Measurements from ENCODE around the gene KRTAP10-7. TPM values are rescaled to one million over a fixed set of nuclear protein-coding genes. Genes with fewer than 3 reads are reported as not detected.
"Not testable (repeated sequence)": the region's sequence is repeated elsewhere in the genome, so short reads cannot be mapped to it uniquely, and the experiment has no call there.

The KRTAP10-7 gene
- total RNA-seq, 2 donors from 2014 or later = not detected

GRCh38 chr21:44578371-44579055 lies 21.9 kb upstream of the KRTAP10-7 start:
- no peak overlapping the region for H3K27ac Mint-ChIP-seq
- H3K36me3 Mint-ChIP-seq (ENCODE audit: low read depth) = no peaks in the 10 kb centered on the region
- no peak for ATAC-seq (replicated peaks)
- no peaks in the 10 kb centered on the region for H3K4me1 Mint-ChIP-seq
- H3K4me3 Mint-ChIP-seq = no peak overlapping the region
- peaks cover 17% of the 10 kb centered on the region for H3K9me3 Mint-ChIP-seq
- no peaks in the 10 kb centered on the region for H3K27me3 Mint-ChIP-seq

GRCh38 chr21:44579056-44579832 lies 21.2 kb upstream of the KRTAP10-7 start:
- H3K9me3 Mint-ChIP-seq = peaks cover 17% of the 10 kb centered on the region
- no peaks in the 10 kb centered on the region for H3K4me1 Mint-ChIP-seq
- H3K36me3 Mint-ChIP-seq (ENCODE audit: low read depth) = no peaks in the 10 kb centered on the region
- no peak for ATAC-seq (replicated peaks)
- no peak overlapping the region for H3K4me3 Mint-ChIP-seq
- H3K27me3 Mint-ChIP-seq = no peaks in the 10 kb centered on the region
- no peak overlapping the region for H3K27ac Mint-ChIP-seq

GRCh38 chr21:44579833-44580144 lies 20.6 kb upstream of the KRTAP10-7 start:
- Mint-ChIP-seq H3K27me3 (no peaks in the 10 kb centered on the region), H3K4me1 (no peaks in the 10 kb centered on the region), H3K27ac (no peak overlapping the region), H3K9me3 (peaks cover 17% of the 10 kb centered on the region), H3K4me3 (no peak overlapping the region), H3K36me3 (ENCODE audit: low read depth) (no peaks in the 10 kb centered on the region)
- ATAC-seq (replicated peaks) = no peak

GRCh38 chr21:44580231-44580821 lies 20.1 kb upstream of the KRTAP10-7 start, which contains the start of gene KRTAP10-5:
Gene KRTAP10-5, minus strand, starts transcription at chr21:44580604. Its CDS starts 26 bp downstream, at chr21:44580578.
- not testable (repeated sequence) for H3K27ac Mint-ChIP-seq; H3K36me3 Mint-ChIP-seq (ENCODE audit: low read depth); ATAC-seq (replicated peaks); H3K27me3 Mint-ChIP-seq; H3K4me1 Mint-ChIP-seq; H3K4me3 Mint-ChIP-seq
- peaks cover 17% of the 10 kb centered on the region for H3K9me3 Mint-ChIP-seq

DNA sequence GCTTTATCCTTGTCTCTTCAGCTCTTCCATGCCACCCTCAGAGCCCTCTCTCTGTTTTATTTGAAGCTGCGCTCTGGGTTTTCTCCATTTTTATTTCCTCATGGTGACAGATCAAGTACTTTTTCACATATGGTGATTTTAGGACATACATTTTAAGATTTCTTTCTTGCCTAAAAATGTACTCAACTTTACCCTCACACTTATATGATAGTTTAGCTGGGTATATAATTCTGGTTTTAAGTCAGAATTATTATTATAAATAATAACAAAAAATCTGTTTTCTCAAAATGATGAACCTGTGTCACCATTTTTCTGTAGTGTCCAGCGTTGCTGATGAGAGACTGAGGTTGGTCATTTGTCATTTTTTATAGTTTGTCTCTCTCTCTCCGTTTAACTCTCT lies 19.2 kb upstream of the KRTAP10-7 start:
- no peak overlapping the region for H3K4me3 Mint-ChIP-seq
- peaks cover 17% of the 10 kb centered on the region for H3K9me3 Mint-ChIP-seq
- peaks cover 5% of the 10 kb centered on the region for H3K27me3 Mint-ChIP-seq
- ATAC-seq (replicated peaks) = no peak
- no peak overlapping the region for H3K27ac Mint-ChIP-seq
- H3K4me1 Mint-ChIP-seq = no peaks in the 10 kb centered on the region
- no peaks in the 10 kb centered on the region for H3K36me3 Mint-ChIP-seq (ENCODE audit: low read depth)

- no peak for ATAC-seq (replicated peaks)
- no peak overlapping the region for H3K27ac Mint-ChIP-seq
- no peaks in the 10 kb centered on the region for H3K4me1 Mint-ChIP-seq
- H3K36me3 Mint-ChIP-seq (ENCODE audit: low read depth) = no peaks in the 10 kb centered on the region
- H3K27me3 Mint-ChIP-seq = peaks cover 12% of the 10 kb centered on the region
- no peak overlapping the region for H3K4me3 Mint-ChIP-seq
- peaks cover 14% of the 10 kb centered on the region for H3K9me3 Mint-ChIP-seq
These were observed 18.3 kb upstream of the KRTAP10-7 start for GRCh38 chr21:44582055-44582454.

- peak; percentile 4 for ATAC-seq (replicated peaks)
- Mint-ChIP-seq H3K9me3 (peaks cover 10% of the 10 kb centered on the region), H3K4me1 (no peaks in the 10 kb centered on the region), H3K36me3 (ENCODE audit: low read depth) (no peaks in the 10 kb centered on the region), H3K27ac (no peak overlapping the region), H3K27me3 (peaks cover 16% of the 10 kb centered on the region), H3K4me3 (no peak overlapping the region)
These were observed 17.2 kb upstream of the KRTAP10-7 start for GRCh38 chr21:44583089-44583799.

DNA sequence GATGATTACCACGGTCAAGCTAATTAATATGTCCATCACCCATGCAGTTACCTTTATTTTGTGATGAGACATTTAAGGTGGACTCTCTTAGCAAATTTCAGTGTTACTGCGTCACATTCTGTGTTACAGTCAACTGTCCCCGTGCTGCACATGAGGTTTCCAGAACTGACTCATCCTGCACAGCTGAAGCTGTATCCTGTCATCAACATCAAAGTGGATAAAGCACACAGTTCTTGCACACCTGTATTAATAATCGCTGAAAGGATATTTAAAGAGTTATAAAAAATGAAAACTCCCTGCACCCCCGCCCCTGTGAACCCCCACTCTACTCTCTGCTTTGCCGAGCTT lies 16.6 kb upstream of the KRTAP10-7 start:
- Mint-ChIP-seq H3K9me3 (peaks cover 10% of the 10 kb centered on the region), H3K27me3 (peaks cover 16% of the 10 kb centered on the region), H3K36me3 (ENCODE audit: low read depth) (no peaks in the 10 kb centered on the region), H3K4me1 (no peaks in the 10 kb centered on the region), H3K4me3 (no peak overlapping the region), H3K27ac (no peak overlapping the region)
- ATAC-seq (replicated peaks) = peak; percentile 100

DNA sequence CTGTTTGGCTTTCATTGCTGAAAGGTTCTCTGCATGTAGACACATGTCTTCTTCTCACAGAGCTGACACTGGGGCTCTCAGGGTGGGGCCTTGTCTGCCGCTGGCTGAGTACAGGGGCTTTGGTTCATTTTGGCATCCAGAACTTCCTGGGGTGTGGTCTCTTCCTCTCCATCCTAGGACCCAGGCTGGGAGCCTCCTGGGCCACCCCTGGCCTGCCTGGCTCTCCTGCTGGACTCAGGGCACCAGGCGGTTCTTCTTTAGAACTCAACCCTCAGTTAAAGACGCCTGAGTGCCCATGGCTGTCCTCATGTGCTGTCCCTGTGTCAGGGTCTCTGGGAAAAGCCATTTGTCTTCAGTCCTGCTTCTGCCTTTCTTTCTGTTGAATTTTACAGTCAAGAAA lies 14.5 kb upstream of the KRTAP10-7 start:
- Mint-ChIP-seq H3K4me3 (no peak overlapping the region), H3K9me3 (peaks cover 9% of the 10 kb centered on the region), H3K27ac (no peak overlapping the region), H3K36me3 (ENCODE audit: low read depth) (no peaks in the 10 kb centered on the region), H3K4me1 (no peaks in the 10 kb centered on the region), H3K27me3 (peaks cover 19% of the 10 kb centered on the region)
- no peak for ATAC-seq (replicated peaks)

DNA sequence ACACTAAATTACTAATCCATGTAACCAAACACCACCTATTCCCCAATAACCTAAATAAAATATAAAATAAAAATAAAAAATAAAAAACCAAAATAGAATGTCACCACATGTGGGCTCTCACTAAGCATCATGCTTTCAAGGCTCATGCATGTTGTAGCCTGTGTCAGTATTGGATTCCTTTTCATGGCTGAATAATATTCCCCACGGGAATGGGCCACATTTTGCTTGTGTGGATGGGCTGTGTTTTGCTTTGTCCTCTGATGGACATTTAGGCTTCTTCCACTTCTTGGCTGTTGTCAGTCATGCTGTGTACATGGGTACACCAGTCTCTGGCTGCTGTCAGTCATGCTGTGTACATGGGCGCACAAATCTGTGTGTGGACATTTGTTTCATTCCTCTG lies 11.3 kb upstream of the KRTAP10-7 start:
- Mint-ChIP-seq H3K4me3 (no peak overlapping the region), H3K27ac (no peak overlapping the region), H3K27me3 (peaks cover 19% of the 10 kb centered on the region), H3K9me3 (no peaks in the 10 kb centered on the region), H3K36me3 (ENCODE audit: low read depth) (no peaks in the 10 kb centered on the region), H3K4me1 (no peaks in the 10 kb centered on the region)
- no peak for ATAC-seq (replicated peaks)

GRCh38 chr21:44589586-44590305 lies 10.7 kb upstream of the KRTAP10-7 start:
- ATAC-seq (replicated peaks) = no peak
- H3K4me3 Mint-ChIP-seq = no peak overlapping the region
- H3K27me3 Mint-ChIP-seq = peaks cover 19% of the 10 kb centered on the region
- no peaks in the 10 kb centered on the region for H3K4me1 Mint-ChIP-seq
- no peaks in the 10 kb centered on the region for H3K36me3 Mint-ChIP-seq (ENCODE audit: low read depth)
- H3K27ac Mint-ChIP-seq = no peak overlapping the region
- H3K9me3 Mint-ChIP-seq = no peaks in the 10 kb centered on the region

GRCh38 chr21:44590311-44590721 lies 10.1 kb upstream of the KRTAP10-7 start:
- Mint-ChIP-seq H3K36me3 (ENCODE audit: low read depth) (no peaks in the 10 kb centered on the region), H3K9me3 (no peaks in the 10 kb centered on the region), H3K27me3 (peaks cover 17% of the 10 kb centered on the region), H3K4me1 (no peaks in the 10 kb centered on the region), H3K27ac (no peak overlapping the region), H3K4me3 (no peak overlapping the region)
- ATAC-seq (replicated peaks) = no peak

- not testable (repeated sequence) for ATAC-seq (replicated peaks); H3K9me3 Mint-ChIP-seq; H3K36me3 Mint-ChIP-seq (ENCODE audit: low read depth); H3K27ac Mint-ChIP-seq; H3K4me3 Mint-ChIP-seq; H3K4me1 Mint-ChIP-seq
- peaks cover 14% of the 10 kb centered on the region for H3K27me3 Mint-ChIP-seq
These were observed 9.2 kb upstream of the KRTAP10-7 start for GRCh38 chr21:44590897-44591800.
